ENCODE measurements around the gene NUP62. TPM values are rescaled to one million over a fixed set of nuclear protein-coding genes. Genes with fewer than 3 reads are reported as not detected.
"Not testable (repeated sequence)": the region's sequence is repeated elsewhere in the genome, so short reads cannot be mapped to it uniquely, and the experiment has no call there.

Gene NUP62
- total RNA-seq, 1 donor from 2014 or later = 18.9 TPM

- no peak for DNase-seq (ENCODE audit: low read depth in 2 of 2)
These were observed 3.8 kb downstream of the NUP62 start for GRCh38 chr19:49925486-49925885.

GRCh38 chr19:49924881-49925210 lies 4.5 kb downstream of the NUP62 start:
- DNase-seq (ENCODE audit: low read depth in 2 of 2) = not testable (repeated sequence)

- DNase-seq (ENCODE audit: low read depth in 2 of 2) = no peak
These were observed 5.1 kb downstream of the NUP62 start for GRCh38 chr19:49924004-49924880.

- no peak for DNase-seq (ENCODE audit: low read depth in 2 of 2)
These were observed 6.0 kb downstream of the NUP62 start for GRCh38 chr19:49923055-49924003.

GRCh38 chr19:49921871-49922795 lies 7.2 kb downstream of the NUP62 start:
- no peak for DNase-seq (ENCODE audit: low read depth in 2 of 2)

GRCh38 chr19:49920624-49921363 lies 8.5 kb downstream of the NUP62 start:
- DNase-seq (ENCODE audit: low read depth in 2 of 2) = no peak

- no peak for DNase-seq (ENCODE audit: low read depth in 2 of 2)
These were observed 11.2 kb downstream of the NUP62 start for GRCh38 chr19:49918089-49918488.

- no peak for DNase-seq (ENCODE audit: low read depth in 2 of 2)
These were observed 12.2 kb downstream of the NUP62 start for GRCh38 chr19:49916839-49917733.

GRCh38 chr19:49915271-49915670 lies 14.0 kb downstream of the NUP62 start:
- no peak for DNase-seq (ENCODE audit: low read depth in 2 of 2)

GRCh38 chr19:49913720-49914119 lies 15.6 kb downstream of the NUP62 start:
- DNase-seq (ENCODE audit: low read depth in 2 of 2) = no peak

GRCh38 chr19:49912965-49913685 lies 16.2 kb downstream of the NUP62 start:
- no peak for DNase-seq (ENCODE audit: low read depth in 2 of 2)

- DNase-seq (ENCODE audit: low read depth in 2 of 2) = peak in 1 of 2 donors; percentile 31
These were observed 17.7 kb downstream of the NUP62 start for GRCh38 chr19:49911381-49912145.

GRCh38 chr19:49910179-49910578 lies 19.1 kb downstream of the NUP62 start:
- no peak for DNase-seq (ENCODE audit: low read depth in 2 of 2)

GRCh38 chr19:49908480-49909420 lies 20.6 kb downstream of the NUP62 start:
- no peak for DNase-seq (ENCODE audit: low read depth in 2 of 2)

- DNase-seq (ENCODE audit: low read depth in 2 of 2) = no peak
These were observed 21.4 kb downstream of the NUP62 start for GRCh38 chr19:49907745-49908446.

- no peak for DNase-seq (ENCODE audit: low read depth in 2 of 2)
These were observed 22.3 kb downstream of the NUP62 start for GRCh38 chr19:49906879-49907564.
